Left ventricle myocardium inferior (tissue), 1 donor: ENCODE data around the gene CSMD2. TPM values are rescaled to one million over a fixed set of nuclear protein-coding genes. Genes with fewer than 3 reads are reported as not detected.

Experiments
- DNase-seq: peaks from one replicate; pipeline ENCODE4 v3.0.0-alpha.2; 2020
- H3K27ac ChIP-seq: fragments of 200-600 bp; replicated peaks from 2 replicates; pipeline ENCODE4 v1.8.0; 2021
- H3K27me3 ChIP-seq: fragments of 200-600 bp; 2 replicates; pipeline ENCODE4 v1.8.0; 2021; ENCODE audit warnings: low read depth
- H3K36me3 ChIP-seq: fragments of 200-600 bp; 2 replicates; pipeline ENCODE4 v1.8.0; 2021
- H3K4me1 ChIP-seq: fragments of 200-600 bp; 2 replicates; pipeline ENCODE4 v1.8.0; 2021
- H3K4me3 ChIP-seq: fragments of 200-600 bp; 2 replicates; pipeline ENCODE4 v1.8.0; 2021; ENCODE audit warnings: mild to moderate bottlenecking, moderate library complexity
- H3K9me3 ChIP-seq: fragments of 200-600 bp; replicated peaks from 2 replicates; pipeline ENCODE4 v1.8.0; 2021
- intact Hi-C: fragments of 100-400 bp; cut with micrococcal nuclease; formaldehyde crosslinking; loops from one replicate; pipeline ENCODE4 v1.11.0; 2022
- total RNA-seq: library from RNA; stranded (reverse); fragmentation: NEBNext Ultra II Directional; extraction: Animal tissue kit (Norgen Biotek cat#: 25700); gene quantifications from one replicate; pipeline ENCODE4 v1.2.1, GENCODE V29; 2021
- TF ChIP-seq, protein P1 (sequence below): fragments of 200-600 bp; IDR thresholded peaks from 2 replicates; pipeline ENCODE4 v1.8.0; 2021; ENCODE audit warnings: antibody characterized with exemption, mild to moderate bottlenecking, borderline replicate concordance
- donor health status: DM: no; HTN: yes; CAD: no; lungs with severe emphysema.

The CSMD2 gene
- total RNA-seq, 1 donor from 2014 or later: 0.14 TPM

DNA sequence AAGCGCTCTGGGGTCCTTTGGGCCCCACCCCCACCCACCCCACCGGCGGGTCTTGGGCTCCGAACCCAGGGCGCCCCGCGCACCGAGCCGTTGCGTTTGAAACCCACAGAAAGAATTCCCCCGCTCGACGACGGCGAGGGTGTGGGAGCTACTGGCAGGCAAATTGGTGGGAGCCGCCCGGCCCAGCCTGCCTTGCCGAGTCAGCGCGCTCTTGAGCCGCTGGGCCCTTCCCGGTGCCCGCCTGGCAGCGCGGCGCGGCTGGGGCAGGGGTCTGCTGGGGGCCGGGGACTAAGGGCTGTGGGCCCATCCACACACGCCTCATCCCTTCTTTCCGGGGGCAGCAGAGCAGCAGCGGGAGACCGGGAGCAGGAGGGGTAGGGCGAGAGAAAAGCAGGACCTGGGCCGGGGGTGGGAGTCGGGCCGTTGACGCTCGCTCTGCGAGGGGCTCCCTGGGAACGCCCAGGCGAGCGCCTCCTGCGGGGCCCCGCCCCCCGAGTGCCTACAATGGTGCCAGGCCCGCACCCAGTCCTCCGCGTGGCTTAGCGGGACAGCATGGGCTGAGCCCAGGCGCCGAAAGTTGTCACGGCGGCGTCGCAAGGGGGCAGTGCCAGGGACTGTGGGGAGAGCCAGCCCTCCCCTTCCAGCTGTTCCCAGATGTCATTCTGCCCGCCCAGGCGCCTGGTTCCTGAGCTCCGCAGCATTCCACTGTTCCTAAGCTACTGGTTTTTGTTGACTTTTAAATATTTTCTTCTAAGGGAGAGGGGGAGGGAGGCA, 12.0 kb upstream of the CSMD2 start, which contains the start of gene C1orf94:
C1orf94 (plus strand) TSS at position 78 of the 774 bp plus-strand sequence. CDS start 883 bp downstream, outside the sequence.
- Histone ChIP-seq H3K4me1 (peaks cover 4% of the 10 kb centered on the region), H3K27me3 (peaks cover 100% of the 10 kb centered on the region), H3K36me3 (no peaks in the 10 kb centered on the region), H3K9me3 (no peaks in the 10 kb centered on the region), H3K4me3 (peak within 1 kb of the TSS; percentile 25), H3K27ac (no peak within 1 kb of the TSS)
- DNase-seq: no peak
- intact Hi-C loops: no loop called here
- TF ChIP-seq, protein P1, sequence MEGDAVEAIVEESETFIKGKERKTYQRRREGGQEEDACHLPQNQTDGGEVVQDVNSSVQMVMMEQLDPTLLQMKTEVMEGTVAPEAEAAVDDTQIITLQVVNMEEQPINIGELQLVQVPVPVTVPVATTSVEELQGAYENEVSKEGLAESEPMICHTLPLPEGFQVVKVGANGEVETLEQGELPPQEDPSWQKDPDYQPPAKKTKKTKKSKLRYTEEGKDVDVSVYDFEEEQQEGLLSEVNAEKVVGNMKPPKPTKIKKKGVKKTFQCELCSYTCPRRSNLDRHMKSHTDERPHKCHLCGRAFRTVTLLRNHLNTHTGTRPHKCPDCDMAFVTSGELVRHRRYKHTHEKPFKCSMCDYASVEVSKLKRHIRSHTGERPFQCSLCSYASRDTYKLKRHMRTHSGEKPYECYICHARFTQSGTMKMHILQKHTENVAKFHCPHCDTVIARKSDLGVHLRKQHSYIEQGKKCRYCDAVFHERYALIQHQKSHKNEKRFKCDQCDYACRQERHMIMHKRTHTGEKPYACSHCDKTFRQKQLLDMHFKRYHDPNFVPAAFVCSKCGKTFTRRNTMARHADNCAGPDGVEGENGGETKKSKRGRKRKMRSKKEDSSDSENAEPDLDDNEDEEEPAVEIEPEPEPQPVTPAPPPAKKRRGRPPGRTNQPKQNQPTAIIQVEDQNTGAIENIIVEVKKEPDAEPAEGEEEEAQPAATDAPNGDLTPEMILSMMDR: no peak

DNA sequence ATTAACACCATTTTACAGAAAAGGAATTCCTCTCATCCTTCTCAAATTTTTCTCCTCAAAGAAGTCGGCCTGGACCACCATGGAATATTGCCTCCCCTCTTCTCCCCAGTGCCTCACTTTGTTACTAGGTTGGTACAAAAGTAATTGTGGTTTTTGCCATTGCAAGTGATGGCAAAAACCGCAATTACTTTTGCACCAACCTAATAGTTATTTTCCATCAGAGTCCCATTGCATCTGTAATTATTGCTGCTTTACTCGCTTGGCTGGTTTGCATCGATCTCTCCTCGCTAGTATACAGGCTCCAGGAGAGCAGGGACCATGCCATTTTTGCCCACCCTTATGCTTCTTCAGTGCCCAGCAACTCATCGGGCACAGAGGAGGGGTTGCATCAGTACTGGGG, 10.7 kb upstream of the CSMD2 start:
- TF ChIP-seq, protein P1: no peak
- intact Hi-C loops: no loop called here
- H3K4me1 ChIP-seq: peaks cover 4% of the 10 kb centered on the region
- no peak for DNase-seq
- no peaks in the 10 kb centered on the region for H3K9me3 ChIP-seq
- no peak overlapping the region for H3K4me3 ChIP-seq
- H3K27ac ChIP-seq: no peak overlapping the region
- no peaks in the 10 kb centered on the region for H3K36me3 ChIP-seq
- peaks cover 100% of the 10 kb centered on the region for H3K27me3 ChIP-seq

DNA sequence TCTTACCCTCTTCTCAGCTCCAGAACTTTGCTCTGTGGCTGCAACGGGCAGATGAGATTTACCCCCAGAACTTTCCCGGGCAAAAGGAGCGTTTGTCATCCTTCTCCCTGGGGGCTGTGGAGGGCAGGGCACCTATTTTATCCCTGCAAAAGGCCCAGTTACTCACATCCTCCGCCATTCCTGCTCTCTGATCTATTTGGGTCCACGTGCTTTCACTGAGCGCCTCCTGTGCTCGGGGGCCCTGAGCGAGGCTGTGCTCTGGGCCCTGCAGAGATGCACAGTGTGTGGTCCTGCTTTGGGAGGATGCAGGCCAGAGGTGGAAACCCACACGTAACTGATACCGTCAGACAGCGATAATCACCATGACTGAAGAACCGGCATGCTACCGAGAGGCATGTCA, 2.4 kb upstream of the CSMD2 start:
- no peak for DNase-seq
- H3K27me3 ChIP-seq: peaks cover 100% of the 10 kb centered on the region
- intact Hi-C loops: no loop called here
- H3K27ac ChIP-seq: no peak overlapping the region
- H3K36me3 ChIP-seq: no peaks in the 10 kb centered on the region
- H3K4me1 ChIP-seq: peaks cover 42% of the 10 kb centered on the region
- H3K9me3 ChIP-seq: no peaks in the 10 kb centered on the region
- TF ChIP-seq, protein P1: no peak
- no peak overlapping the region for H3K4me3 ChIP-seq

DNA sequence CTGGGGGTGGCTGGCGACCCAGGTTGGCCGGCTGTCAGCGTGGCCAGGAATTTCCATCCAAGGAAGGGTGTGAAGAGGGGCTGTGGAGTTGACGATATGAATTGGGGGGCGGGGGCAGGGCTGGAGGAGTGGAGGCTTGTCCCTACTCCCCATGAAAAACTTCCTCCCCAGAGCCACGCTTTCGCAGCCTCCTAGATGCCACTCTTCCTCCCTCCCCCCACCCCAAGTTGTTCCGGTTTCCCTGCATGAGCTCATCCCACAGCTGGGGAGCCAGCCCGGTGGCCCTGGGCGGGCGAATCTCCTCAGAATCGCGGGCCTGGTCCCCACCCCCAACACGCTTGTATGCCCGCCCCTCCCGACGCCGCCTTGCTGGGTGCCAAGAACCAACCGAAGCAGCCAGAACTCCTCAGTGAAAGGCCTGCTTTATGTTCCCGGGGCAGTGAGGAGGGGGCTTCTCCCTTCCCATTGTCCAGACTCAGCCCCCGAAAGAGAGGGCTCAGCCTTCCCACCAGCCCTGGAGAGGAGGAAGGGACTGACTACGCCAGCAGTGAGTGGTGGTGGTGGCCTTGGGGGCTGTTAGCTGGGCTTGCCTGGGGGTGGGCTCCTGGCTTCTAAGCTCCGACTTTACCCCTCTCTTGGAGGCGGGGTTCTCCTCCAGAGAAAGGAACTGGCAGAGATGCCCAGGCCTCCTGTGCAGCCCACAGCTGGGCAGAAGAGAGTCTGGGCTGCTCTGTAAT, 1.8 kb upstream of the CSMD2 start:
- DNase-seq: no peak
- peak overlapping the region; percentile 35 for H3K4me3 ChIP-seq

DNA sequence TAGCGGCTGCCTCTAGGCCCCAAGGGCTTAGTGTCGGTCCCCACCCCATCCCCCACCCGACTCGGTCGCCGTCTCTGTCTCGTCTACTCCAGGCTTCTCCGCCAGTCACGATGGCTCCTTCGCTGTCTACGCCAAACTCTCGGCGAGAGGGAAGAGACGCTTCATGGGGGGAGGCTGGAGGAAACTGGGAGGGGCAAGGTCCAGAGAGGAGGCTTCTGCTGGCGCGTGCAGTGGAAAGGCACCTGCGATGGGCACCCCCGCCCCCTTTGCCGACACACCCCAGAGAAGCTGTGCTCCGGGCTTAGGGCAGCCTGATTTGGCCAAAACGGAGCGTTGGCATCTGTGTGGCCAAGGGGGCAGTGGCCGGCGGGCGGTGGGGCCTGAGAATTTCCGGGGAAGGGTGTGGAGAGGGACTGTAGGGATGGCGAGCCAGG, 1.2 kb upstream of the CSMD2 start:
- Histone ChIP-seq H3K4me1 (peaks cover 42% of the 10 kb centered on the region), H3K27ac (no peak overlapping the region), H3K36me3 (no peaks in the 10 kb centered on the region), H3K27me3 (peaks cover 100% of the 10 kb centered on the region), H3K4me3 (peak overlapping the region; percentile 35), H3K9me3 (no peaks in the 10 kb centered on the region)
- TF ChIP-seq, protein P1: no peak
- no peak for DNase-seq
- intact Hi-C loops: no loop called here

More for the DNA sequence above, 1.8 kb upstream of the CSMD2 start:
- H3K9me3 ChIP-seq: no peaks in the 10 kb centered on the region
- H3K4me1 ChIP-seq: peaks cover 42% of the 10 kb centered on the region
- no peaks in the 10 kb centered on the region for H3K36me3 ChIP-seq
- TF ChIP-seq, protein P1: no peak
- H3K27me3 ChIP-seq: peaks cover 100% of the 10 kb centered on the region
- H3K27ac ChIP-seq: no peak overlapping the region
- intact Hi-C loops: no loop called here
